M059J (cell line): Measurements from ENCODE around the gene KPNA1. TPM values are rescaled to one million over a fixed set of nuclear protein-coding genes. Genes with fewer than 3 reads are reported as not detected.

Experiments used
- DNase-seq: peaks from one replicate; pipeline ENCODE4 v3.0.0-alpha.2; 2012; ENCODE audit warnings: low read depth
- total RNA-seq: library from RNA; depleted of rRNA; stranded (reverse); fragments of >200 nt; shearing (Covaris generic); gene quantifications from 2 replicates; pipeline ENCODE4 v1.2.3, GENCODE V29; 2014; rRNA removed

The KPNA1 gene
- total RNA-seq, 1 experiment from 2014 or later = 65.1 TPM

GRCh38 chr3:122383771-122384697 is 130.7 kb downstream of the KPNA1 start, which contains the start of gene FAM162A:
Gene FAM162A (plus strand): TSS chr3:122384182. CDS start chr3:122384266, 84 bp downstream.
- DNase-seq = peak; percentile 96

DNA sequence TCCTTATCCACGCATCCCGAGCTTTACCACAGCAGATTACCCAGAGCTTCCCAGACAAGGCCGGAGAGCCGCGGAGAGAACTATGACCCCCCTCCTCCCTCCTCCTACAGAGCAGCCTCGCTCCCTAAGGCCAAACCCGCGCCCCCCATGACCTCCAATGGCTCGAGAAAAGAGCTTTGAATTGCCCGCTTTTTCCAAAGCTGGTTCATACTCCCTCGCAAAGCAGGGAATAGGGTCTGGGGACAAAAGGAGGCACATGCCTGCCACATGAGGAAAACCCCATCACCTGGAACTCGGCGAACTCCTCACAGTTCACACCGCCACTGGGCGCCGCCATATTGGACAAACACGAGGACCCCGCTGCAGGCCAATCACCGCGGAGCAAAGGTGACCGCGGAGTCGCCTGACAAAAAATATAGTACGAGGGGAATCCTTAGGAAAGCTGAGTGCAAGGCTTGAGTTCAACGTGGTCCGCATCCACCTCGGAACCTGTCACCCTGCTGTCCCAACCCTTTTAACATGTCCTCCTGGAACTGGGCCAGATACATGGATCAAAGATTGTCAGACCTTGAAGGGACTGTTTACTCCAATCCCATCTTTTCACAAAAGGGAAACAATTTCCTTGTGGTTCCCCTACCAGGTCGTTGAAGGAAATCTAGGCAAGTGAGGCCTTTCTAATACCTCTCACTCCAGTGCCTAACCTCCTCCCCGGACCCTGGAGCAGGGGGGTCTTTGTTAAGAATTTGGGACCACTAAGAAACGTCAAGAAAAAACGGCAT is 131.7 kb downstream of the KPNA1 start, which contains the start of gene MIX23:
Gene MIX23, minus strand, starts transcription at position 344 of the 779 bp plus-strand sequence. Its CDS starts 7 bp downstream, at position 337.
- peak; percentile 91 for DNase-seq

- DNase-seq = no peak
Measured at GRCh38 chr3:122377975-122378374, 136.8 kb downstream of the KPNA1 start.

GRCh38 chr3:122374034-122374433 is 140.7 kb downstream of the KPNA1 start:
- DNase-seq = no peak

Other genes starting within 250 kb of the KPNA1 start
- gene CSTA, start 189.7 kb downstream of the KPNA1 start, total RNA-seq = 0.30 TPM in 1 of 2 replicates, not detected in the other
- 56.4 and 112 TPM in 2 replicates for gene MIX23, start 131.7 kb downstream of the KPNA1 start, total RNA-seq
- gene FAM162A, start 130.8 kb downstream of the KPNA1 start, total RNA-seq = 84.7 and 87.8 TPM in 2 replicates
- 4.6 and 5.5 TPM in 2 replicates for gene WDR5B, start 98.9 kb downstream of the KPNA1 start, total RNA-seq
- gene PARP9, start 49.4 kb upstream of the KPNA1 start, total RNA-seq = 143 and 192 TPM in 2 replicates
- 109 and 174 TPM in 2 replicates for gene DTX3L, start 49.4 kb upstream of the KPNA1 start, total RNA-seq
- 0.20 TPM in 1 of 2 replicates, not detected in the other for gene PARP15, start 62.7 kb upstream of the KPNA1 start, total RNA-seq
- gene PARP14, start 165.9 kb upstream of the KPNA1 start, total RNA-seq = 135 and 158 TPM in 2 replicates